ENCODE data around the gene UBE2H.

DNA sequence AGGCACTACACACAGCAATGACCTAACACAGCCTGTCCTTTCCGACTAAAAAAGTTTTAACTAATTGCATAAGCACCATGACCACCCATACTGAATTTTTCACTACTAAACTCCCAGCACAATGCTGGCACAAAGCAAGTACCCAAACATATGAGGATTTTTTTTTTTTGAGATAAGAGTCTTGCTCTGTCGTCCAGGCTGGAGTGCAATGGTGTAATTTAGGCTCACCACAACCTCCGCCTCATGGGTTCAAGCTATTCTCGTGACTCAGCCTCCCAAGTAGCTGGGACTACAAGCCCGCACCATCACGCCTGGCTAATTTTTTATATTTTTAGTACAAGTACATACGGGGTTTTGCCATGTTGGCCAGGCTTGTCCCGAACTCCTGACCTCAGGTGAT lies 5.1 kb downstream of the UBE2H start:
- TF ChIP-seq, protein P1, sequence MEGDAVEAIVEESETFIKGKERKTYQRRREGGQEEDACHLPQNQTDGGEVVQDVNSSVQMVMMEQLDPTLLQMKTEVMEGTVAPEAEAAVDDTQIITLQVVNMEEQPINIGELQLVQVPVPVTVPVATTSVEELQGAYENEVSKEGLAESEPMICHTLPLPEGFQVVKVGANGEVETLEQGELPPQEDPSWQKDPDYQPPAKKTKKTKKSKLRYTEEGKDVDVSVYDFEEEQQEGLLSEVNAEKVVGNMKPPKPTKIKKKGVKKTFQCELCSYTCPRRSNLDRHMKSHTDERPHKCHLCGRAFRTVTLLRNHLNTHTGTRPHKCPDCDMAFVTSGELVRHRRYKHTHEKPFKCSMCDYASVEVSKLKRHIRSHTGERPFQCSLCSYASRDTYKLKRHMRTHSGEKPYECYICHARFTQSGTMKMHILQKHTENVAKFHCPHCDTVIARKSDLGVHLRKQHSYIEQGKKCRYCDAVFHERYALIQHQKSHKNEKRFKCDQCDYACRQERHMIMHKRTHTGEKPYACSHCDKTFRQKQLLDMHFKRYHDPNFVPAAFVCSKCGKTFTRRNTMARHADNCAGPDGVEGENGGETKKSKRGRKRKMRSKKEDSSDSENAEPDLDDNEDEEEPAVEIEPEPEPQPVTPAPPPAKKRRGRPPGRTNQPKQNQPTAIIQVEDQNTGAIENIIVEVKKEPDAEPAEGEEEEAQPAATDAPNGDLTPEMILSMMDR (IDR thresholded peaks at IDR 0.05; ENCODE audit: low read length): no peak
- TF ChIP-seq EZH2phosphoT487 (IDR thresholded peaks at IDR 0.05; ENCODE audit: low read length): no peak

Data from MM.1S (cell line).